GM19372 (cell line): Measurements from ENCODE around the gene ACOX2.

ENCODE experiments used
- ATAC-seq: cut with Tn5 transposase; IDR thresholded peaks from one replicate; pipeline ENCODE4 v1.9.1; 2021; ENCODE audit warnings: mild to moderate bottlenecking, low read depth, moderate library complexity; ENCODE audit not compliant: unreplicated experiment

Gene ACOX2

GRCh38 chr3:58567251-58567515, 30.2 kb upstream of the ACOX2 start:
- no peak for ATAC-seq

- ATAC-seq, result no peak
Measured at GRCh38 chr3:58566398-58567250, 29.6 kb upstream of the ACOX2 start.

- no peak for ATAC-seq
Measured at GRCh38 chr3:58565621-58566397, 28.8 kb upstream of the ACOX2 start.

GRCh38 chr3:58564456-58565160, 27.6 kb upstream of the ACOX2 start:
- no peak for ATAC-seq

- ATAC-seq, result no peak
Measured at GRCh38 chr3:58564054-58564453, 27.1 kb upstream of the ACOX2 start.

- no peak for ATAC-seq
Measured at GRCh38 chr3:58563386-58564035, 26.5 kb upstream of the ACOX2 start.

GRCh38 chr3:58562498-58562897, 25.5 kb upstream of the ACOX2 start:
- no peak for ATAC-seq

GRCh38 chr3:58560771-58561311, 23.9 kb upstream of the ACOX2 start:
- no peak for ATAC-seq

GRCh38 chr3:58559586-58559985, 22.6 kb upstream of the ACOX2 start:
- ATAC-seq, result no peak

GRCh38 chr3:58557491-58557890, 20.5 kb upstream of the ACOX2 start:
- ATAC-seq, result no peak

- ATAC-seq, result no peak
Measured at GRCh38 chr3:58556761-58557221, 19.8 kb upstream of the ACOX2 start.

- no peak for ATAC-seq
Measured at GRCh38 chr3:58556001-58556400, 19.0 kb upstream of the ACOX2 start.

- ATAC-seq, result no peak
Measured at GRCh38 chr3:58555203-58555602, 18.2 kb upstream of the ACOX2 start.

- ATAC-seq, result no peak
Measured at GRCh38 chr3:58553003-58553402, 16.0 kb upstream of the ACOX2 start.

- ATAC-seq, result no peak
Measured at GRCh38 chr3:58551636-58552180, 14.7 kb upstream of the ACOX2 start.

GRCh38 chr3:58544541-58544940, 7.6 kb upstream of the ACOX2 start:
- ATAC-seq, result no peak

GRCh38 chr3:58540176-58540858, 3.3 kb upstream of the ACOX2 start:
- ATAC-seq, result no peak

GRCh38 chr3:58539626-58540025, 2.6 kb upstream of the ACOX2 start:
- no peak for ATAC-seq

- no peak for ATAC-seq
Measured at GRCh38 chr3:58537412-58538301, 667 bp upstream of the ACOX2 start.
